Transverse colon (tissue), 4 donors: ENCODE results near the gene TMEM245. TPM values are rescaled to one million over a fixed set of nuclear protein-coding genes. Genes with fewer than 3 reads are reported as not detected.

Experiments
- DNase-seq: peaks from one replicate; pipeline ENCODE4 v3.0.0-alpha.2; 2019
- H3K27ac ChIP-seq, 4 donors: fragments of 200-600 bp; sonication (generic); 2 replicates each; pipeline ENCODE4 v1.5.1; 2016 to 2018; ENCODE audit warnings: inconsistent platforms in 4 of 4
- H3K27me3 ChIP-seq: fragments of 200-600 bp; sonication (generic); 2 replicates; pipeline ENCODE4 v1.5.1; 2017; ENCODE audit warnings: inconsistent platforms
- H3K36me3 ChIP-seq, 4 donors: fragments of 200-600 bp; sonication (generic); 2 replicates each; pipeline ENCODE4 v1.5.1; 2017 to 2019; ENCODE audit warnings: inconsistent platforms in 4 of 4
- H3K4me1 ChIP-seq, 4 donors: fragments of 200-600 bp; sonication (generic); 2 replicates each; pipeline ENCODE4 v1.5.1; 2017 to 2020; ENCODE audit warnings: inconsistent platforms in 4 of 4
- H3K4me3 ChIP-seq, 4 donors: fragments of 200-600 bp; sonication (generic); 1 replicate in 1 of 4; 2 replicates in 3 of 4; pipeline versions ENCODE4 v1.5.1 to v1.6.1; 2017 to 2019; ENCODE audit warnings: inconsistent platforms in 4 of 4
- H3K9me3 ChIP-seq, 2 donors: fragments of 200-600 bp; sonication (generic); 2 replicates each; pipeline ENCODE4 v1.5.1; 2017 to 2019; ENCODE audit warnings: inconsistent platforms in 2 of 2
- EP300 ChIP-seq: sonication (generic); formaldehyde crosslinking; IDR thresholded peaks from one replicate; pipeline ENCODE4 v1.6.1; 2017; ENCODE audit warnings: antibody characterized with exemption, low read depth
- POLR2A ChIP-seq: fragments of 450-650 bp; IDR thresholded peaks from one replicate; pipeline ENCODE4 v1.6.1; 2016; ENCODE audit warnings: antibody characterized with exemption, mild to moderate bottlenecking, moderate library complexity
- POLR2AphosphoS5 ChIP-seq, 3 donors: sonication (generic); formaldehyde crosslinking; IDR thresholded peaks; one replicate each; pipeline ENCODE4 v1.6.1; 2016; ENCODE audit warnings: antibody characterized with exemption in 3 of 3
- WGBS, 2 donors: methylation state at CpG; one replicate each; pipeline ENCODE4 v1.1.5; 2018; ENCODE audit warnings: low coverage in 1 of 2; 5-methylcytosine and 5-hydroxymethylcytosine counted together
- in situ Hi-C, 4 donors: fragments of 200-750 bp; cut with MboI; loops; one replicate each; pipeline versions ENCODE4 v1.15.0 to v1.15.1; 2017; ENCODE audit warnings: low sequenced_read_pairs in 3 of 4, low pct_ligation_motif_present in 1 of 4, low pct_unique_long_range_greater_than_20kb in 1 of 4
- intact Hi-C: fragments of 100-400 bp; cut with DNase I; formaldehyde crosslinking; loops from one replicate; pipeline ENCODE4 v1.15.1; 2023; ENCODE audit warnings: low total_unique reads
- total RNA-seq, 4 donors: library from RNA; depleted of rRNA; stranded (reverse); fragments of >200 nt; gene quantifications; one replicate each; pipeline ENCODE4 v1.1.0, GENCODE V29; 2016
- TF ChIP-seq, protein P1 (sequence below), 5 experiments: fragments of 200-600 bp in 3 of 5; fragments of 450-650 bp in 2 of 5; sonication (generic) in 3 of 5; IDR thresholded peaks; 1 replicate in 2 of 5; 2 replicates in 3 of 5; pipeline ENCODE4 v1.5.1; 2016 to 2017; ENCODE audit warnings: antibody characterized with exemption in 5 of 5, inconsistent platforms in 3 of 5, mild to moderate bottlenecking in 2 of 5, moderate library complexity in 1 of 5

The TMEM245 gene
- total RNA-seq, result 10 to 100 TPM; 28.5 to 63.6 (median 58.7) TPM

DNA sequence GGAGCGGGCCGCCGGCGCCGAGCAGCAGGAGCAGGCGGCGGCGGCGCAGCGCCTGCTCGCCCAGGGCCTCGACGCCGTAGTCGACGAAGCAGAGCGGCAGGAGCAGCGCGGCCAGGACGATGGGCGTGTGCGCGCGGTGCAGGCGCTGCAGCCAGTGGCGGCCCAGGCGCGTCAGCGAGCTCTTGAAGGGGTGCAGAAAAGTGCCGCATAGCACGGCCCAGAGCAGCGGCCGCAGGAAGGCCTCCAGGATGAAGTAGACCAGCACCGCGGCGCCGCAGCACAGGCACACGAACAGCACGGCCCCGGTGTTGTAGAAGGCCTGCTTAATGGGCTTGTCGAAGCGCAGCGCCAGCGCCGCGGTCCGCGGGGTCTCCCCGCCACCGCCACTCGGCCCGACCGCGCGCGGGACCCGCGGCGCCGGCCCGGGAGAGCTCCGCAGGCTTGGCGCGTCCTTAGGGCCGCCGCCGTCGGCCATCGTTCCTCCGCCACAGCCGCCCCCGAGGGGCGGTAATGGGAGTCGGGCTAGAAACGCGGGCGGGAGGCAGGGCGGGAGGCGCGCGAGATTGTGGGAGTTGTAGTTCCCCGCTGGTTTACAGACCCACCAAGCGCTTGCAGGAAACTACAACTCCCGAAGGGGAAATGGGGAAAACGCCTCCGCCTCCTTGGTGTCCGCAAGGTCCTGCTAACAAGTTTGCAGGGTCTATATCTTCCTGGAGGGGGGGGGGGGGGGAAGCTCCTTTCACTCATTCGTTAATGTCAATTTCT lies at the start of gene TMEM245:
Gene TMEM245 (minus strand): TSS at position 509 of the 765 bp plus-strand sequence. CDS start 34 bp downstream, at position 475.
- no peaks in the 10 kb centered on the region for H3K9me3 ChIP-seq
- WGBS, 2 donors, result 0% methylated on average over 1 to 40 of the region's 88 CpGs
- in situ Hi-C loops, result no loop called here
- H3K4me3 ChIP-seq, result peak within 1 kb of the TSS; percentile 36 to 98 (median 92)
- intact Hi-C loops, result no loop called here
- peaks cover 17 to 44% (median 29%) of the 10 kb centered on the region in 4 donors for H3K4me1 ChIP-seq
- H3K27me3 ChIP-seq, result no peaks in the 10 kb centered on the region
- H3K36me3 ChIP-seq, result no peaks in the 10 kb centered on the region
- peak; percentile 97 for DNase-seq
- peak; percentile 72 for TF ChIP-seq POLR2A
- TF ChIP-seq, protein P1, sequence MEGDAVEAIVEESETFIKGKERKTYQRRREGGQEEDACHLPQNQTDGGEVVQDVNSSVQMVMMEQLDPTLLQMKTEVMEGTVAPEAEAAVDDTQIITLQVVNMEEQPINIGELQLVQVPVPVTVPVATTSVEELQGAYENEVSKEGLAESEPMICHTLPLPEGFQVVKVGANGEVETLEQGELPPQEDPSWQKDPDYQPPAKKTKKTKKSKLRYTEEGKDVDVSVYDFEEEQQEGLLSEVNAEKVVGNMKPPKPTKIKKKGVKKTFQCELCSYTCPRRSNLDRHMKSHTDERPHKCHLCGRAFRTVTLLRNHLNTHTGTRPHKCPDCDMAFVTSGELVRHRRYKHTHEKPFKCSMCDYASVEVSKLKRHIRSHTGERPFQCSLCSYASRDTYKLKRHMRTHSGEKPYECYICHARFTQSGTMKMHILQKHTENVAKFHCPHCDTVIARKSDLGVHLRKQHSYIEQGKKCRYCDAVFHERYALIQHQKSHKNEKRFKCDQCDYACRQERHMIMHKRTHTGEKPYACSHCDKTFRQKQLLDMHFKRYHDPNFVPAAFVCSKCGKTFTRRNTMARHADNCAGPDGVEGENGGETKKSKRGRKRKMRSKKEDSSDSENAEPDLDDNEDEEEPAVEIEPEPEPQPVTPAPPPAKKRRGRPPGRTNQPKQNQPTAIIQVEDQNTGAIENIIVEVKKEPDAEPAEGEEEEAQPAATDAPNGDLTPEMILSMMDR (IDR thresholded peaks at IDR 0.05), result no peak
- no peak for TF ChIP-seq EP300
- peak; percentile 90 to 96 (median 91) for TF ChIP-seq POLR2AphosphoS5 (IDR thresholded peaks at IDR 0.05)
- peak within 1 kb of the TSS; percentile 94 to 99 (median 97) for H3K27ac ChIP-seq

DNA sequence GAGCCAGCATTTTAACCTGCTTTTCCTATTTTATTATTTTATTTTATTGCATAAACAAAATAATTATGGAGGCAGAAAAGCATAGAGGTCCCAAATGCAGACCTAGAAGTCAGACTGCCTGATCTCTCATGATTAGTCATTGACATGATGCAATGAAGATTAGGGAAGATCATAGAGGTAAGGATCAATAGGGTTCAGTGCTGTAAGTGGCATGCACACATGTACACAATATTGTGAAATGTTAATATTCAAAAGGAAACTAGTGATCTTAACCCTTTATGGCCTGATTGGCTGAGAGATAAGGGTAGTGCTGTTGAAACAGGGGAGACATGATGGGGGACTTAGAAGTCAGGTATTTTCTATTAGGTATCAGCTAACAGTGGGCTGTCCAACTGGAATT lies 48.4 kb upstream of the TMEM245 start:
- DNase-seq, result no peak
- in situ Hi-C loops, result no loop called here
- Histone ChIP-seq H3K36me3 (no peaks in the 10 kb centered on the region), H3K4me1 (no peaks in the 10 kb centered on the region), H3K9me3 (no peaks in the 10 kb centered on the region), H3K27ac (no peak overlapping the region), H3K4me3 (no peak overlapping the region), H3K27me3 (peaks cover 55% of the 10 kb centered on the region)
- intact Hi-C loops, result no loop called here
- TF ChIP-seq POLR2AphosphoS5 (IDR thresholded peaks at IDR 0.05), result no peak
- TF ChIP-seq EP300, result no peak
- TF ChIP-seq, protein P1 (IDR thresholded peaks at IDR 0.05), result no peak
- TF ChIP-seq POLR2A, result no peak

DNA sequence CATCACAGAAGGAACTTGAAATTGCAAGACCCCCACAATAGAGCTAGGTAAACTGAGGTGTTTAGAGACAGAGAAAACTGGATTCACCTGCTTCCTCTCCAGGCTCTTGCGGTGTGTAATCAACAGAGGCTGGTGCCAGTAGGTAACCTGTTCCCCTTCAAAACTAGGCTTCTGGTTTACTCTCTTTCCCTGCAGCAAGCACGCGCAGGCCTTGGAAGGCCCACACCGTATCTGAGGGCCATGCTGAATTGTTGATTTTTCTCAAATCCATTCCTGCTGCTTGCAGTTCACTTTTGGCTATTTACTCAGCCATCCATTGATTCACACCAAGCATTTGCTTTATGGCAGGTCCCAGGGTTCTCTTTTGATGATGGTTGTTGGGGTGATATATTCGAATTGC lies 48.0 kb upstream of the TMEM245 start:
- in situ Hi-C loops, result no loop called here

More for the DNA sequence above, 48.0 kb upstream of the TMEM245 start:
- Histone ChIP-seq H3K27me3 (peaks cover 55% of the 10 kb centered on the region), H3K36me3 (no peaks in the 10 kb centered on the region), H3K4me3 (no peak overlapping the region), H3K27ac (no peak overlapping the region), H3K9me3 (no peaks in the 10 kb centered on the region), H3K4me1 (no peaks in the 10 kb centered on the region)
- intact Hi-C loops, result no loop called here
- TF ChIP-seq EP300 (no peak), POLR2AphosphoS5 (IDR thresholded peaks at IDR 0.05) (no peak), POLR2A (no peak)
- TF ChIP-seq, protein P1 (IDR thresholded peaks at IDR 0.05), result no peak
- WGBS, 2 donors, result 86 to 88% methylated on average over 1 to 5 of the region's 5 CpGs
- DNase-seq, result no peak
